NT2/D1 (cell line): ENCODE results near the gene IGLL5.

Source experiments
- DNase-seq: peaks from one replicate; pipeline ENCODE4 v3.0.0-alpha.2; 2011; ENCODE audit warnings: low read depth, low spot score
- H3K27me3 ChIP-seq: 2 replicates; pipeline ENCODE4 v1.6.0; 2011; ENCODE audit warnings: mild to moderate bottlenecking; ENCODE audit not compliant: insufficient read length, insufficient read depth
- H3K36me3 ChIP-seq: 2 replicates; pipeline ENCODE4 v1.6.1; 2011; ENCODE audit warnings: mild to moderate bottlenecking, low read length, mixed read lengths; ENCODE audit not compliant: insufficient read depth, insufficient read length
- H3K4me1 ChIP-seq: 2 replicates; pipeline ENCODE4 v1.5.1; 2011; ENCODE audit not compliant: insufficient read depth, insufficient read length
- H3K4me3 ChIP-seq: 2 replicates; pipeline ENCODE4 v1.5.1; 2011; ENCODE audit warnings: low read depth; ENCODE audit not compliant: insufficient read length
- H3K9ac ChIP-seq: 2 replicates; pipeline ENCODE4 v1.6.0; 2011; ENCODE audit warnings: low read depth; ENCODE audit not compliant: insufficient read length
- H3K9me3 ChIP-seq: 2 replicates; pipeline ENCODE4 v1.5.1; 2011; ENCODE audit warnings: mild to moderate bottlenecking, low read length; ENCODE audit not compliant: insufficient read depth
- SUZ12 ChIP-seq: IDR thresholded peaks from 2 replicates; pipeline ENCODE4 v1.6.1; 2011; ENCODE audit not compliant: insufficient read length, insufficient read depth; ENCODE audit errors: extremely low read depth
- YY1 ChIP-seq: IDR thresholded peaks from 2 replicates; pipeline ENCODE4 v1.6.1; 2011; ENCODE audit not compliant: insufficient read length, insufficient read depth
- ZNF274 ChIP-seq: IDR thresholded peaks from 2 replicates; pipeline ENCODE4 v1.6.1; 2011; ENCODE audit warnings: mild to moderate bottlenecking, low read depth, low read length

IGLL5 gene

DNA sequence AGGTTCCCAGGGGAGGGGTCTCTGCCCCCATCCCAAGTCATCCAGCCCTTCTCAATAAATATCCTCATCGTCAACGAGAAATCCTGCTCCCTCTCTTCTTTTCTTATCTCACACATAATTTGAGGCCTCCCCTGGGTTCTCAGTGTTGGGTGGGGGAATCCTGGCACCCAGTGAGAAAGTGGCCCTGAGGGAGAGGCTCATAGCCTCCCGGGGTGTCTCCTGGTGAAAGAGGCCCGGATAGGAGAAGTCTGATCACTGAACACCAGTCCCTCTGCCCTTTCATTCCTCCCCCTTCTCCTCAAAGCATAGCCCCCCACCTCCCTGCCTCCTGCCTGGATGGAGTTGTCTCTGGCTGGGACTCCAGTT, 35.3 kb downstream of the IGLL5 start:
- Histone ChIP-seq H3K27me3 (peaks cover 99% of the 10 kb centered on the region), H3K36me3 (no peaks in the 10 kb centered on the region), H3K9ac (no peak overlapping the region), H3K4me3 (no peak overlapping the region), H3K9me3 (no peaks in the 10 kb centered on the region), H3K4me1 (peaks cover 2% of the 10 kb centered on the region)
- DNase-seq: no peak
- TF ChIP-seq YY1: no peak
- no peak for TF ChIP-seq ZNF274
- no peak for TF ChIP-seq SUZ12

DNA sequence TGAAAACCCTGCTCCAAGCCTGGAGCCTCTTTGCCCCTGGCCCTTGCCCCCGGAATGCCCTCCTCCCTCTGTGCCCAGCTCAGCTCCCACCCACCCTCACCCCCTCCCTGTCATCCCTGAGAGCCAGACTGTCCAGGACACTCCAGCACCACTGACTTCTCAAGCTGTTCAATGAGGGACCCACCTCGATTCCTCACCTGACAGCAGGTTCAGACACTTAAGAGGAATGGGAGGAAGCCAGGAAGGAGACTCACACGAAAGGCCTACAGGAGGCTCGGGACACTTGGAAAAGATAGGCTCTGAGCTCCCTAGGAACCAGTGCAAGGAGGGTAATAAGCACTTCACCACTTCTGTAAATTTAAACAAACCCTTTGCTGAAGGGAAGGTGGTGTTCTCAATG, 35.8 kb downstream of the IGLL5 start:
- TF ChIP-seq SUZ12 (no peak), YY1 (no peak), ZNF274 (no peak)
- no peaks in the 10 kb centered on the region for H3K9me3 ChIP-seq
- H3K4me3 ChIP-seq: no peak overlapping the region
- H3K9ac ChIP-seq: no peak overlapping the region
- no peak for DNase-seq
- H3K4me1 ChIP-seq: peaks cover 2% of the 10 kb centered on the region
- no peaks in the 10 kb centered on the region for H3K36me3 ChIP-seq
- peaks cover 99% of the 10 kb centered on the region for H3K27me3 ChIP-seq

- no peak overlapping the region for H3K4me3 ChIP-seq
- TF ChIP-seq SUZ12: no peak
- no peak for TF ChIP-seq YY1
- no peak for TF ChIP-seq ZNF274
- no peak for DNase-seq
- H3K9ac ChIP-seq: no peak overlapping the region
- peaks cover 99% of the 10 kb centered on the region for H3K27me3 ChIP-seq
- H3K9me3 ChIP-seq: no peaks in the 10 kb centered on the region
- peaks cover 2% of the 10 kb centered on the region for H3K4me1 ChIP-seq
- H3K36me3 ChIP-seq: no peaks in the 10 kb centered on the region
Observed at GRCh38 chr22:22923930-22924329, 36.3 kb downstream of the IGLL5 start.

GRCh38 chr22:22924369-22925145, 36.9 kb downstream of the IGLL5 start:
- H3K36me3 ChIP-seq: no peaks in the 10 kb centered on the region
- peaks cover 99% of the 10 kb centered on the region for H3K27me3 ChIP-seq
- H3K9me3 ChIP-seq: no peaks in the 10 kb centered on the region
- H3K9ac ChIP-seq: no peak overlapping the region
- peaks cover 2% of the 10 kb centered on the region for H3K4me1 ChIP-seq
- H3K4me3 ChIP-seq: no peak overlapping the region
- DNase-seq: no peak
- no peak for TF ChIP-seq ZNF274

GRCh38 chr22:22925146-22925804, 37.7 kb downstream of the IGLL5 start:
- no peak for TF ChIP-seq SUZ12
- no peak for TF ChIP-seq YY1
- TF ChIP-seq ZNF274: no peak
- H3K4me3 ChIP-seq: no peak overlapping the region
- H3K4me1 ChIP-seq: peaks cover 2% of the 10 kb centered on the region
- H3K27me3 ChIP-seq: peaks cover 99% of the 10 kb centered on the region
- H3K9ac ChIP-seq: no peak overlapping the region
- no peaks in the 10 kb centered on the region for H3K9me3 ChIP-seq
- H3K36me3 ChIP-seq: no peaks in the 10 kb centered on the region
- no peak for DNase-seq

DNA sequence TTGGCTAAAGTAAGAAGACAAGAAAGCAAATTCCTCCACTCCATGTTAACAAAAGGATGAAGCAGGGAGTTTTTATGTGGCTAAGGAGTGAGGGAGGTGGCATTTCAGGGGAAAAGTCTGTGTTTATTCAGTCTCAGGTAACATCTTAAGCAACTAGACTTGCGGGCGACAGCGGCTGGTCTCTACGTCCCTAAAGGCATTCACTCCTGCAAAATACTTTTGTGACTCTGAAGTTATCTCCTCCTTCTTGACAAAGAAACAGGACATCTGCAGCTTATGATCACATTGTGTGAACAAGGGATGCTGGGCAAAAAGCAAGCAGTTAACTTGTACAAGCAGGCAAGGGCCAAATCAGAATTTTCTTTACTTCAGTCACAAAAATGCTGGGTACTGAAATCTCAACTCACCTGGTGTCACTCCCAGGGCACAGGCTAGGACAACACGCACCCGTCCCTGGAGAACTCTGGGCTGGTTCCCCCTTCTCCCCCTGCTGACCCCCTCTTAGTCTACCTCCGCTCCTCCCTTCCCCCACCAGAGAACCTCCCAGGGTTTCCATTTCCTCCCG, 38.3 kb downstream of the IGLL5 start:
- no peak for TF ChIP-seq ZNF274
- no peak for TF ChIP-seq YY1
- TF ChIP-seq SUZ12: no peak
- Histone ChIP-seq H3K9me3 (no peaks in the 10 kb centered on the region), H3K9ac (no peak overlapping the region), H3K36me3 (no peaks in the 10 kb centered on the region), H3K4me1 (peaks cover 2% of the 10 kb centered on the region), H3K27me3 (peaks cover 99% of the 10 kb centered on the region), H3K4me3 (no peak overlapping the region)
- DNase-seq: no peak

DNA sequence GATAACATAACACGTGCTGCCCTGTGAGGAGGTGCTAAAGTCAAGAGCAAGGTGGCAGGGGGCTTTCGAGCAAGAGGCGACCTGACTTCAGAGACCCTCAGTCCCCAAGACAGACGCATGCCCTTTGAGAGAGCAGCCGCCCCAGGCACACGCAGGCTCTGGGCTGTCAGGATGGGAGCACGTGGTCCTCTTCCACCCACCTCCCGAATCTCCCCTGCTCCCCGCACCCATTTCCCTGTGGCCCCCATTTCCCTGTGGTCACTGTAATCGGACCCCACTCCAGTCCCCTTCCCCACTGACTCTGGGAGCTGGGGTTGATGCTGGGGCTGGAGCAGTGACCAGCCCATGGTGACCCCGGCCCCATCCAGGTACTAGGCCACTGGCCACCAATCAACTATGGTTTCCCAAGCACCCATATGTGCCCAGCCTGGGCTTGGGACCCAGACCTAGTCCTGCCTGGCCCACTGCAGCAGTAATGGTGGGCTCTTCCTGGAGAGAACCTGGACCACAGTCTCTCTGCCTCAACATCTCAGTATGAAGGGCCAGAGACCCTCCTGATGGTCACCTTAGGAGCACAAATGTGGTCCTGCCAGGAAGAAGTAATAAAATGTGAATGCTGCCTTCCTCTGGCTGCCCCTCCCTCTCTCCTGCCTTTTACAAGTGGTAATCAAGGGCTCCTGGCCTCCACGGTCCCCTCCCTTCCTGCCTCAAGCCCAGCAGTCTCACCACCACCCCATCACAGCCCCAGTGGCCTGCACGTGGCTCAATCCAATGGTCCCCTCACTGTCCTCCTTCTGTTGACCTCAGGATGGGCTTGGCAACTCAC, 39.0 kb downstream of the IGLL5 start:
- DNase-seq: no peak
- TF ChIP-seq ZNF274 (no peak), YY1 (no peak), SUZ12 (no peak)
- Histone ChIP-seq H3K27me3 (peaks cover 99% of the 10 kb centered on the region), H3K4me1 (peaks cover 2% of the 10 kb centered on the region), H3K36me3 (no peaks in the 10 kb centered on the region), H3K9ac (no peak overlapping the region), H3K9me3 (no peaks in the 10 kb centered on the region), H3K4me3 (no peak overlapping the region)
